Stomach (tissue), 4 donors: ENCODE results near the gene LY86.

Source experiments
- POLR2A ChIP-seq, 4 donors: fragments of 450-650 bp; IDR thresholded peaks; one replicate each; pipeline ENCODE4 v1.6.1; 2016; ENCODE audit warnings: antibody characterized with exemption in 4 of 4, control low read depth in 2 of 4, mild to moderate bottlenecking in 1 of 4, moderate library complexity in 1 of 4
- POLR2AphosphoS5 ChIP-seq, 3 donors: sonication (generic); formaldehyde crosslinking; IDR thresholded peaks; one replicate each; pipeline ENCODE4 v1.6.1; 2016; ENCODE audit warnings: antibody characterized with exemption in 3 of 3
- TF ChIP-seq, protein P1 (sequence below), 7 experiments: fragments of 450-650 bp in 4 of 7; fragments of 200-600 bp in 3 of 7; sonication (generic) in 3 of 7; IDR thresholded peaks; one replicate each; pipeline ENCODE4 v1.5.1; 2016 to 2019; ENCODE audit warnings: antibody characterized with exemption in 7 of 7, control low read depth in 2 of 7, mild to moderate bottlenecking in 1 of 7

DNA sequence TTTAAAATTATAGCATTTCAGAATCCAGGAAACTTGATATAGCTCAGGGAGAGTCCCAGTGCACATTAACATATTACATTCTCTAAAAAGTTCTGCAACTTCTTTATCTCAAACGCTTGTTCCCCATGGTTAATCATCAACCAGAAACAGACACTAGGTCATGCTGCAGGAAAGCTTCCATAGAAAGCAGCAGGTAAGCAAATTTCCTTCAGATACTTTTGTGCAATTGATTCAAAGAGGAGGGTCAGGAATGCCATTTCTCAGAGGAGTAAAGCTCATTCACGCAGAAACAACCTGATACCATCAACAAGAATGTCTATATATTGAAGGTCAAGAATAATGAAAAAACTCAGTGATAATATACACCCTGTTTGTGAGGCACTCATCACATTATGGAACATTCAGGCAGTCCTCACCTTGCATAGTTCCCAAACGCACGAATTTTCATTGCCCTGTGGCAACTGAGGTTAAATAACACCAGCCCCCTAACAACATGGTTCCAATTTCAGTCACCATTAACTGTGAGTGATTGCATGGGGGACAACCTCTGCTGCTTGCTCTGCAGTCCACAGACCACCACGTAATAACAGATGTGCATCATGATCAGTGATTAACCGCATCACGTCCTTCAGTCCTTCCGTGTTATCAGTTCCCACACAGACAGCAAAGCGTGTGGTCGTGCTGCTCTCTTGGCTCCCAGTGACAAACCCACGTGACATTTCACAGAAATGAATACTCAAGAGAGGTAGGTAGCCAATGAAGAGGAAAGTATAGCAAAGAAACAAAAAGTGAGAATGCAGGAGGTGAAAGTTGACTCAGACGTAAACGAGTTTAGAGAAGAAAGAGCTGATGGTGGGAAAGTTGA, 95.7 kb downstream of the LY86 start:
- TF ChIP-seq, protein P1, sequence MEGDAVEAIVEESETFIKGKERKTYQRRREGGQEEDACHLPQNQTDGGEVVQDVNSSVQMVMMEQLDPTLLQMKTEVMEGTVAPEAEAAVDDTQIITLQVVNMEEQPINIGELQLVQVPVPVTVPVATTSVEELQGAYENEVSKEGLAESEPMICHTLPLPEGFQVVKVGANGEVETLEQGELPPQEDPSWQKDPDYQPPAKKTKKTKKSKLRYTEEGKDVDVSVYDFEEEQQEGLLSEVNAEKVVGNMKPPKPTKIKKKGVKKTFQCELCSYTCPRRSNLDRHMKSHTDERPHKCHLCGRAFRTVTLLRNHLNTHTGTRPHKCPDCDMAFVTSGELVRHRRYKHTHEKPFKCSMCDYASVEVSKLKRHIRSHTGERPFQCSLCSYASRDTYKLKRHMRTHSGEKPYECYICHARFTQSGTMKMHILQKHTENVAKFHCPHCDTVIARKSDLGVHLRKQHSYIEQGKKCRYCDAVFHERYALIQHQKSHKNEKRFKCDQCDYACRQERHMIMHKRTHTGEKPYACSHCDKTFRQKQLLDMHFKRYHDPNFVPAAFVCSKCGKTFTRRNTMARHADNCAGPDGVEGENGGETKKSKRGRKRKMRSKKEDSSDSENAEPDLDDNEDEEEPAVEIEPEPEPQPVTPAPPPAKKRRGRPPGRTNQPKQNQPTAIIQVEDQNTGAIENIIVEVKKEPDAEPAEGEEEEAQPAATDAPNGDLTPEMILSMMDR (IDR thresholded peaks at IDR 0.05) = no peak
- TF ChIP-seq POLR2A (IDR thresholded peaks at IDR 0.05) (no peak), POLR2AphosphoS5 (IDR thresholded peaks at IDR 0.05) (no peak)
